Midbrain (tissue), 1 donor: ENCODE measurements around the gene KCNJ4.

Experiments used
- DNase-seq: peaks from one replicate; lab custom pipeline; 2025; lab: John Stamatoyannopoulos, UW

KCNJ4 gene

GRCh38 chr22:38455076-38455529 lies at the start of gene KCNJ4:
TSS of gene KCNJ4 (minus strand) at chr22:38455199. CDS start at chr22:38428132, 27,067 bp downstream.
- DNase-seq, result no peak

GRCh38 chr22:38503021-38503420 lies 48.0 kb upstream of the KCNJ4 start:
- DNase-seq, result no peak

DNA sequence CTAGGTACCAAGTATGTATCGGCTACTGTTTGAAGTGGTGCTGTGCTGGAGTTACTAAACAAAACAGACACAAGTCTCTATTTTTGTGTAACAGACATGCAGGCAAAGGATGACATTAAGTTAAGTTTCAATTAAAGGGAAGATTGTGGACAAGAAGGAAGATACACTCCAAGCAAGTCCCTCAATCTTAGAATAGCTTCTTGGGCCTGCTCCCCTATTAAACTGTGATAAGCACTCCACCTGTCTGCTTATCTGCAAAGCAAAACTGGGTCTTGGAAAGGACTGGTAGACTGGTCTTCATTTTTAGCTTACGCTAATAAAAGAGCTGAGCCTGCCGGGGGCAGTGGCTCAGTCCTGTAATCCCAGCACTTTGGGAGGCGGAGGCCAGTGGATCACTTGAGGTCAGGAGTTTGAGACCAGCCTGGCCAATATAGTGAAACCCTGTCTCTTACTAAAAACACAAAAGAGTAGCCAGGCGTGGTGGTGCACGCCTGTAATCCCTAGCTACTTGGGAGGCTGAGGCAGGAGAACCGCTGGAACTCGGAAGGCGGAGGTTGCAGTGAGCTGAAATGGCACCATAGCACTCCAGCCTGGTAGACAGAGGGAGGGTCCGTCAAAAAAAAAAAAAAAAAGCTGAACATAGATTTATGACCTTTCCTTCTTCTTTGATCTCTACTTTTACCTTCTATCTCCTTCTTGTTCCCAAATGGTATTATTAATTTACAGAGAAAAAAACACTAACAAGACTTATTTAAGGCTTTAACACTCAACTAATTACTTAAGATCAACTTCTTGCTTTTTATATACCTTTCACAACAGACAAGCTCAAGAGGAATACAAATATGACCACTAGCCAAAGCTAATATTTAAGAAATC lies 47.0 kb upstream of the KCNJ4 start:
- DNase-seq, result no peak

DNA sequence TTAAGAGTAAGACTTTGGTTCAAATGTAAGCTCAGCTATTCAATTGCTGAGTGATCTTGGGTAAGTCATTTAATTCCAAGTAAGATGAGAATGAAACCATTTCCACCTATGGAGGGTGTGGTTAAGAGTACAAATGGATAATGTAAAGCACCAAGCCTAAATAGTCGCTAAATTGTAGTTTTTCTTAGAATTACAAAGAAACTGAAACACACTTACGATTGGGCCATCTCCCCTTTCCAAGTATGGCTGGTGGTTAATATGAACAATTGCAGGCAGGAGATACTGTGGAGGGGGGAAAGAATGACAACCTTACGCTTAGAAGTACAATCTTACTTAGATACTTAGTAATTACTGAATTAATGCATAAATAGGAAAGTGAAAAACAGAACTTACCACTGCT lies 42.9 kb upstream of the KCNJ4 start:
- DNase-seq, result no peak

DNA sequence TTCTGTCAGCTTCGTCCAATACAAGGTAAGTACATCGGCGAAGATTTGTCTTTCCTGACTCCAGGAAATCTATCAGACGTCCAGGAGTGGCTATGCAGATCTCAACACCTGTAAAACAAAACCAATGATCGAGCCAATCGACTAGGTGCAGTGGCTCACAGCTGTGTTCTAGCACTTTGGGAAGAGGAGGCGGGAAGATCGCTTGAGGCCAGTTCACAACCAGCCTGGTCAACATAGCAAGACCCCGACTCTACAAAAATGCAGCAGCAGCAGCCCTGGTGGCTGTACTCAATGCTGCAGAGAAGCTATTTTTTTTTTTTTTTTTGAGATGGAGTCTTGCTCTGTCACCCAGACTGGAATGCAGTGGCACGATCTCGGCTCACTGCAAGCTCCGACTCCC lies 39.9 kb upstream of the KCNJ4 start:
- no peak for DNase-seq

- no peak for DNase-seq
These were observed 39.5 kb upstream of the KCNJ4 start for GRCh38 chr22:38494498-38494897.

- no peak for DNase-seq
These were observed 36.8 kb upstream of the KCNJ4 start for GRCh38 chr22:38491707-38492348.

DNA sequence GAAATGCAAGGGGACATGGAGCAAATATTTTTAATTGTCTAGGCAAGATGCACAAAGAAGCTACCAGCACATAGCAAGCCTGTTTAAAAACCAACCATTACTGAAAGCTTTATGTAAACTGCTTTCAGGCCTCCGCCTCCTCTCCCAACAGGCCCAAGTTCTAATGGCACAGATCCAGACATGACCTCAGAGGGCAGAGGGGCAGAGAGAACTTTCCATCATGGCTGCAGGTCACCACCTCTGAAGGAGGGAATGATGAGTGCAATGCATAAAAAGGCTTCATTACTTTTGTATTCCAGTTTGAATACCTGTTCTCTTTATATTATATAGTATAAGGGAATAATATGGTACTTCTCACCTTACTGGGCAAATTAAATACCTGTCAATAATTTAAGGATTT lies 35.9 kb upstream of the KCNJ4 start:
- peak; percentile 68 for DNase-seq

- DNase-seq, result no peak
These were observed 35.5 kb upstream of the KCNJ4 start for GRCh38 chr22:38490475-38490874.

- no peak for DNase-seq
These were observed 34.7 kb upstream of the KCNJ4 start for GRCh38 chr22:38489561-38490145.

GRCh38 chr22:38489142-38489541 lies 34.1 kb upstream of the KCNJ4 start:
- no peak for DNase-seq

DNA sequence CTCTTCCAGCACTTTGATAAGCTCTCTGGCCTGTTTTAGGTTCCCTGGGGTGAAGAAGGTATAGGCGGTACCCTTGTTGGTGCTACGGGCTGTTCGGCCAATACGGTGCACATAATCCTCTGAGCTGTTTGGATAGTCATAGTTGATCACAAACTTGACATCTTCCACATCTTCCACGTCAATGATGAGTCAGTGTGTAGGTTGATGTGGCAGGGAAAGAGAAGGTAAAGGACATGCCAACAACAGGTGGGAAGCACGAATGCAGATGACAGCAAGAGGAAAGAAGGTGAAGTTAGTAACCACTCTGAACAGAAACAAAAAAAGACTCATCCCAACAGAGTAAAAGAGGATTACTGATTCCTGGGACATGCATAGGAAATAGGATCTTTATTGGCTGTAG lies 32.9 kb upstream of the KCNJ4 start:
- DNase-seq, result no peak

GRCh38 chr22:38485783-38486182 lies 30.8 kb upstream of the KCNJ4 start:
- no peak for DNase-seq

DNA sequence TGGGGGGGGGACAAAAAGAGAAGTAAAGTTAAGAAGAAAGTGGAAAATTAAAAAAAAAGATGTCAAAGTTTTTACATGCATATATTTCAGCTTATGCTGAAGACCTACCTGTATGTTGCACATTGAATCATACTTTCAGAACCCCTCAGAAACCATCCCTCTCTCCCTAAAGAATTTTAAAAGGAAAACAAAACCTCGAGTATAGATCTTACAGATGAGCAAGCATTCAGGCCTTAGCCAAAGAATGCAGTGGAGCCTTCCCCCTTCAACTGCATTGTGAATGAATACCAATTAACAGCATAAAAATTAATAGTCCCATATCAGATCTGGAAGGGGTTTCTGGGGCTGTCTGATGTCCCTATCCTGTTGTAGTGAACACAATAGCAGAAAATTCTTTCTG lies 29.2 kb upstream of the KCNJ4 start:
- no peak for DNase-seq

DNA sequence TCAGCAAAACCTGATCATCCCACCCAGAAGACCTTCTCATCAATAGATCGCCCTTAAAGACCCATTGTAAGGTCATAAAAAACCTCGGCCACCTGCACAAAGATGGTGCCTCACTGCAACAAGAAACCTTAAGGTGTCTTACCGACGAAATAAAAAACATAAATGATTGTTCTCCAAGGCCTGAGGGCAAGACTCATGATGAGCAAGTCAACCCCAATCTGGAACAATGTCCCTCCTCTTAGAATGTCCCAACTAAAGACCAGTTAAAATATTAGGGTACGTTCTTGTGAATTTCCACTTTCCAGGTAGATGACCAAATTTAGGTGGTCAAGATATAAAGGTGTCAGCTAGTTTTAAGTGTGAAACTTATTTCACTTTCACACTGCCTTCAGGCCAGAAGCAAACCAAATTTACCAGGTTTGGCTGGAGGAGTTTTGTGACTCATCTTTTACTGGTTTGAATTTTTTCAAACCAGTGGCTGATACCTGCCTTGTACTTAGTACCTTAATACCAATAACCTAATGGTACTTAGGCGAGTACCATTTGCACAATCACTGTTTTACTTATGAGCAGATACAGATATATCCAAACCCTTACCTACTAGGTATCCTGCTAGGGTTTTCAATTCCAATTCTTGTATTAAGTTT lies 27.8 kb upstream of the KCNJ4 start:
- no peak for DNase-seq

- no peak for DNase-seq
These were observed 26.9 kb upstream of the KCNJ4 start for GRCh38 chr22:38481871-38482332.

- no peak for DNase-seq
These were observed 26.3 kb upstream of the KCNJ4 start for GRCh38 chr22:38481162-38481870.

DNA sequence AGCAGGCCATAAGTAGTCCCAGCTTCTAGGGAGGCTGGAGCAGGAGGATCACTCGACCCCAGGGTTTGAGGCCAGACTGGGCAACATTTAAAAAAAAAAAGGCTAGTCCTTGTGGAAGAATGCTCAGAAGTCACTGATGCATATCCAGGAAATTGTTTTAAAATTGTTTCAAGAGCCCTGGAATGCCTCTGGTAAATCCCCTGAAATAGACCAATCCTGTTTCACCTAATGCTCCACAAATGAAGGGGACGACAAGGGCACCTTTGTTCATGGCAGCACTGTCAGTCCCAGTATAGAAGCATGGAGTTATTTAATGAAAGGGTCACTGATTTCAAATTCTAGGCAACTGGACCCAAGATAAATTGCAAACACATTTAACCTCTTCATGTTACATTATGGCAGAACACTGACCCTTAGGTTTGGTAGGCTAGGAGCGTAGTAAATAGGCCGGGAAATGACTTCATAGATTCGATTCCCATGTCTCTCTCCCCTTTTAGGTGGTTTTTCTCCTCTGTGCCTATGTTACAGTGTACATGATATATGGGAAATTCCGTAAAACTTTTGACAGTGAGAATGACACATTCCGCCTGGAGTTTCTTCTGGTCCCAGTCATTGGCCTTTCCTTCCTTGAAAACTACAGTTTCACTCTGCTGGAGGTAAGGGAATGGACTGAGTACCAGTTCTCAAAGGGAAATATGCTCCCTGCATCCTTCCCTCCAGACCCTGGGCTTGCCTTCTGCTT lies 24.3 kb upstream of the KCNJ4 start:
- no peak for DNase-seq

DNA sequence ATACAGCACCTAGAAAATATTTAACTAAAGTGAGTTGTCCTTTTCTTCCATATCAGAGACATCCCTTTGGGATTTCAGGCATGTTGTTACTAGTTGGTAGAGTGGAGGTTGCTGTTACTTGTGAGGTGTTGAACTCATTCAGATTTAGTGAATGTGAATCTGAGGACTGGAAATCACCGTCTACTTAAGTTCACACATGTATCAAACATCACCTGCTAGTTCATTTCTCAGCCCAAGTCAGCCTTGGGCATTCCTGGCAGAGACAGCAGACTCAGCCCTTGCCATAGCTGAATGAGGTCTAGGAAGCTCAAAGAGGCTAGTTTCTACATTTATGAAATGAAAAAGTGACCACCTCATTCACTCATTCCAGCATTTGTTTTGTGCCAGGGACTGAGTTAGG lies 22.6 kb upstream of the KCNJ4 start:
- no peak for DNase-seq

DNA sequence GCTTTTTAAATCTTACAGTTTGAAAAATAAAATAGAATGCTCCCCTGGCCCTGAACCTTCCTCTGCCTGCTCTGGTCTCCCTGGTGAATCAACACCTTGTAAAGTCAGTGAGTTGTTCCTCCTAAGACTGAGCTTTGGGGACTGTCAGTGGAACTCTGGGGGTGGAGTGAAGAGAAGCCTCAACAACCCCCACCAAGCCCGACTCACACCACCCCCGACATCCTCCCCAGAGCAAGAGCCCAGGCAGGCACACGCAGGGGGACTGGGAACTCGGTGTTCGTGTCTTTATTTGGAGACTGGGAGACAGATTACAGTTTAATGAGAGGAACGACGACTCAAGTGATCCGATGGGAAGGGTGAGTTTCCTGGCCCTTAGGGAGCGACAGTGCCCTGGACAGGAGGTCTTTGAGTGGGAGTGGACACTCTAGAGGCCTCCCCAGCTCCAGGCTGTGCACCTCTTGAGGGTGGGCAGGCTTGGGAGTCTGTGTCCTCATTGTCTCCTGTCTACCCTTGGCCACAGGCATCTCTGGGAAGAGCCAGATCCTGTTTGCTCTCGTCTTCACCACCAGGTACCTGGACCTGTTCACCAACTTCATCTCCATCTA lies 19.1 kb upstream of the KCNJ4 start:
- no peak for DNase-seq

- DNase-seq, result no peak
These were observed 16.2 kb upstream of the KCNJ4 start for GRCh38 chr22:38471237-38471636.
